ENCODE data around the gene SF3A2. TPM values are rescaled to one million over a fixed set of nuclear protein-coding genes. Genes with fewer than 3 reads are reported as not detected.

Gene SF3A2
- total and polyA plus RNA-seq, 4 donors: 37.2 to 113 (median 63.0) TPM

- TF ChIP-seq CTCF (IDR thresholded peaks at IDR 0.05; ENCODE audit: control extremely low read depth, extremely low read depth): no peak
- 90 to 91% methylated on average over 20 of the region's 20 CpGs for WGBS, 2 donors
- H3K9me3 ChIP-seq (ENCODE audit: control insufficient read depth in 4 of 4, insufficient read depth in 3 of 4, low read length in 3 of 4): peaks cover 0 to 2% (median 0%) of the 10 kb centered on the region in 4 donors
- no peak overlapping the region for H3K27ac ChIP-seq (ENCODE audit: low read depth in 1 of 2, low read length in 1 of 2)
- no peak overlapping the region for H3K9ac ChIP-seq (ENCODE audit: insufficient read depth in 1 of 2, low read length in 2 of 2)
- peaks cover 0 to 3% (median 0%) of the 10 kb centered on the region in 5 donors for H3K4me1 ChIP-seq (ENCODE audit: control insufficient read depth in 5 of 5, insufficient read depth in 5 of 5, low read length in 5 of 5)
- DNase-seq: no peak
- ATAC-seq (ENCODE audit: insufficient read depth, low FRiP score): no peak
- H3K36me3 ChIP-seq (ENCODE audit: control insufficient read depth in 4 of 4, insufficient read depth in 4 of 4, low read length in 4 of 4): peaks cover 15 to 85% (median 18%) of the 10 kb centered on the region in 4 donors
- H3K4me3 ChIP-seq: no peak overlapping the region
- H3K27me3 ChIP-seq (ENCODE audit: control insufficient read depth in 3 of 3, insufficient read depth in 3 of 3, low read length in 2 of 3): no peaks in the 10 kb centered on the region
Measured at GRCh38 chr19:2221918-2222317, 14.7 kb upstream of the SF3A2 start.

GRCh38 chr19:2223391-2223790 lies 13.2 kb upstream of the SF3A2 start:
- DNase-seq: no peak

GRCh38 chr19:2223959-2224358 lies 12.7 kb upstream of the SF3A2 start:
- peaks cover 11 to 88% (median 15%) of the 10 kb centered on the region in 4 donors for H3K36me3 ChIP-seq (ENCODE audit: control insufficient read depth in 4 of 4, insufficient read depth in 4 of 4, low read length in 4 of 4)
- H3K9me3 ChIP-seq (ENCODE audit: control insufficient read depth in 4 of 4, insufficient read depth in 3 of 4, low read length in 3 of 4): no peaks in the 10 kb centered on the region
- DNase-seq (no peak), ATAC-seq (ENCODE audit: insufficient read depth, low FRiP score) (no peak)
- 91 to 93% methylated on average over 14 of the region's 14 CpGs for WGBS, 2 donors
- H3K4me1 ChIP-seq (ENCODE audit: control insufficient read depth in 5 of 5, insufficient read depth in 5 of 5, low read length in 5 of 5): peaks cover 0 to 3% (median 0%) of the 10 kb centered on the region in 5 donors
- no peak overlapping the region for H3K4me3 ChIP-seq
- TF ChIP-seq CTCF (IDR thresholded peaks at IDR 0.05; ENCODE audit: control extremely low read depth, extremely low read depth): no peak
- H3K9ac ChIP-seq (ENCODE audit: insufficient read depth in 1 of 2, low read length in 2 of 2): no peak overlapping the region
- no peak overlapping the region for H3K27ac ChIP-seq (ENCODE audit: low read depth in 1 of 2, low read length in 1 of 2)
- no peaks in the 10 kb centered on the region for H3K27me3 ChIP-seq (ENCODE audit: control insufficient read depth in 3 of 3, insufficient read depth in 3 of 3, low read length in 2 of 3)

More at GRCh38 chr19:2223391-2223790, 13.2 kb upstream of the SF3A2 start:
- no peak for TF ChIP-seq CTCF (IDR thresholded peaks at IDR 0.05; ENCODE audit: control extremely low read depth, extremely low read depth)
- ATAC-seq (ENCODE audit: insufficient read depth, low FRiP score): no peak
- H3K9ac ChIP-seq (ENCODE audit: insufficient read depth in 1 of 2, low read length in 2 of 2): no peak overlapping the region
- H3K4me1 ChIP-seq (ENCODE audit: control insufficient read depth in 5 of 5, insufficient read depth in 5 of 5, low read length in 5 of 5): peaks cover 0 to 3% (median 0%) of the 10 kb centered on the region in 5 donors
- no peak overlapping the region for H3K4me3 ChIP-seq
- H3K27ac ChIP-seq (ENCODE audit: low read depth in 1 of 2, low read length in 1 of 2): no peak overlapping the region
- H3K36me3 ChIP-seq (ENCODE audit: control insufficient read depth in 4 of 4, insufficient read depth in 4 of 4, low read length in 4 of 4): peaks cover 7 to 85% (median 15%) of the 10 kb centered on the region in 4 donors
- H3K27me3 ChIP-seq (ENCODE audit: control insufficient read depth in 3 of 3, insufficient read depth in 3 of 3, low read length in 2 of 3): no peaks in the 10 kb centered on the region
- 92 to 93% methylated on average over 16 to 18 of the region's 18 CpGs for WGBS, 2 donors
- no peaks in the 10 kb centered on the region for H3K9me3 ChIP-seq (ENCODE audit: control insufficient read depth in 4 of 4, insufficient read depth in 3 of 4, low read length in 3 of 4)

Measured in lung (tissue), 12 donors.